ENCODE data around the gene LCA5L. TPM values are rescaled to one million over a fixed set of nuclear protein-coding genes. Genes with fewer than 3 reads are reported as not detected.

Gene LCA5L
- total RNA-seq, 1 experiment from 2014 or later = not detected

Small RNA genes within 50 kb of the gene (small RNA-seq; reads per million reads assigned to genes)
- not detected for gene MIR6508

Other genes with a start within 250 kb of the LCA5L start
- 11.7 and 12.5 TPM in 2 replicates for gene BRWD1, start 132.1 kb downstream of the LCA5L start, total RNA-seq (2014; rRNA removed; shearing (Covaris generic))
- 132 and 165 TPM in 2 replicates for gene HMGN1, start 96.7 kb downstream of the LCA5L start, total RNA-seq (2014; rRNA removed; shearing (Covaris generic))
- gene SH3BGR, start 6.2 kb upstream of the LCA5L start, total RNA-seq (2014; rRNA removed; shearing (Covaris generic)) = 0.89 TPM in 1 of 2 replicates, not detected in the other
- 4.6 and 6.0 TPM in 2 replicates for gene B3GALT5, start 167.2 kb upstream of the LCA5L start, total RNA-seq (2014; rRNA removed; shearing (Covaris generic))

Measured in HT-29 (cell line).